GM10266 (cell line): ENCODE results near the gene DNAJB9.
A peak's percentile ranks its signal among the peaks of the same experiment; 100 is the strongest.

ENCODE experiments used
- DNase-seq: peaks from one replicate; pipeline ENCODE4 v3.0.0; 2012; ENCODE audit errors: extremely low spot score
- TF ChIP-seq, protein P1 (sequence below): IDR thresholded peaks from 2 replicates; pipeline ENCODE4 v1.5.1; 2012; ENCODE audit warnings: mild to moderate bottlenecking, low read depth; ENCODE audit not compliant: control insufficient read depth, insufficient read depth; ENCODE audit errors: missing control alignments

The DNAJB9 gene

DNA sequence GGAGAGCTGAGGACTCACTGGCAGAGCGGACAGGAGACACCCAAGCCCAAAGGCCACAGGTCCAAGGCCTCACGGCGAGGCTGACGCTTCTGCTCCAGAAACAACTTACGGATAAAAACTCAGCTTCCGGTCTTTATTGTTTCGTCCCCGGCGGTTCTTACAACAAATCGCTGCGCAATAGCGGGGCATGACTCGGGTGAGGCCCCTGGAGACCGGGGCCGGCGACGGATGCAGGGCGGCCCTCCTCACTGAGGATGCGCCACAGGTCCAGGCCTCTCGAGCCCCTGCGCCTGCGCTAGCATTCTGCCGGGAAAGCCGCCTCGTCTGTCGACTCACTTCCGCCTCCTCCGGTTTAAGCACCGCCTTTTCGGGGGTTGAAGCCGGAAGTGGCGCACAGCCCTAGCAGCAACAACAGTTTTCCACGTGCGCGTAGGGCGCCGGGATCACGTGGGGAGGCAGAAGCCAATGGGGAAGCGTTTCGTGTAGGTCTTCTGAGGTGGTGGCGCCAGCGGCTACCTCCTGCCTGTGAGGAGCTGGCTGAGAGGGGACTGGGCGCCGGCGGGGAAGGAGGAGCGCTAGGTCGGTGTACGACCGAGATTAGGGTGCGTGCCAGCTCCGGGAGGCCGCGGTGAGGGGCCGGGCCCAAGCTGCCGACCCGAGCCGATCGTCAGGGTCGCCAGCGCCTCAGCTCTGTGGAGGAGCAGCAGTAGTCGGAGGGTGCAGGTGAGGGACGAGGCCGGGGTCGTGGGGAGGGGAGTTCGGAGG lies at the start of gene DNAJB9, which contains the start of gene THAP5:
DNAJB9 (plus strand) TSS at position 494 of the 765 bp plus-strand sequence. CDS start 1,853 bp downstream, outside the sequence.
THAP5 (minus strand) TSS at position 326 of the 765 bp plus-strand sequence; CDS start at position 189, 137 bp downstream.
- DNase-seq, result peak; percentile 91
- TF ChIP-seq, protein P1, sequence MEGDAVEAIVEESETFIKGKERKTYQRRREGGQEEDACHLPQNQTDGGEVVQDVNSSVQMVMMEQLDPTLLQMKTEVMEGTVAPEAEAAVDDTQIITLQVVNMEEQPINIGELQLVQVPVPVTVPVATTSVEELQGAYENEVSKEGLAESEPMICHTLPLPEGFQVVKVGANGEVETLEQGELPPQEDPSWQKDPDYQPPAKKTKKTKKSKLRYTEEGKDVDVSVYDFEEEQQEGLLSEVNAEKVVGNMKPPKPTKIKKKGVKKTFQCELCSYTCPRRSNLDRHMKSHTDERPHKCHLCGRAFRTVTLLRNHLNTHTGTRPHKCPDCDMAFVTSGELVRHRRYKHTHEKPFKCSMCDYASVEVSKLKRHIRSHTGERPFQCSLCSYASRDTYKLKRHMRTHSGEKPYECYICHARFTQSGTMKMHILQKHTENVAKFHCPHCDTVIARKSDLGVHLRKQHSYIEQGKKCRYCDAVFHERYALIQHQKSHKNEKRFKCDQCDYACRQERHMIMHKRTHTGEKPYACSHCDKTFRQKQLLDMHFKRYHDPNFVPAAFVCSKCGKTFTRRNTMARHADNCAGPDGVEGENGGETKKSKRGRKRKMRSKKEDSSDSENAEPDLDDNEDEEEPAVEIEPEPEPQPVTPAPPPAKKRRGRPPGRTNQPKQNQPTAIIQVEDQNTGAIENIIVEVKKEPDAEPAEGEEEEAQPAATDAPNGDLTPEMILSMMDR, result no peak

- TF ChIP-seq, protein P1, result no peak
- DNase-seq, result no peak
Measured at GRCh38 chr7:108522780-108523179, 46.9 kb upstream of the DNAJB9 start.

GRCh38 chr7:108525327-108525984 lies 44.2 kb upstream of the DNAJB9 start:
- TF ChIP-seq, protein P1, result no peak
- peak; percentile 68 for DNase-seq

DNA sequence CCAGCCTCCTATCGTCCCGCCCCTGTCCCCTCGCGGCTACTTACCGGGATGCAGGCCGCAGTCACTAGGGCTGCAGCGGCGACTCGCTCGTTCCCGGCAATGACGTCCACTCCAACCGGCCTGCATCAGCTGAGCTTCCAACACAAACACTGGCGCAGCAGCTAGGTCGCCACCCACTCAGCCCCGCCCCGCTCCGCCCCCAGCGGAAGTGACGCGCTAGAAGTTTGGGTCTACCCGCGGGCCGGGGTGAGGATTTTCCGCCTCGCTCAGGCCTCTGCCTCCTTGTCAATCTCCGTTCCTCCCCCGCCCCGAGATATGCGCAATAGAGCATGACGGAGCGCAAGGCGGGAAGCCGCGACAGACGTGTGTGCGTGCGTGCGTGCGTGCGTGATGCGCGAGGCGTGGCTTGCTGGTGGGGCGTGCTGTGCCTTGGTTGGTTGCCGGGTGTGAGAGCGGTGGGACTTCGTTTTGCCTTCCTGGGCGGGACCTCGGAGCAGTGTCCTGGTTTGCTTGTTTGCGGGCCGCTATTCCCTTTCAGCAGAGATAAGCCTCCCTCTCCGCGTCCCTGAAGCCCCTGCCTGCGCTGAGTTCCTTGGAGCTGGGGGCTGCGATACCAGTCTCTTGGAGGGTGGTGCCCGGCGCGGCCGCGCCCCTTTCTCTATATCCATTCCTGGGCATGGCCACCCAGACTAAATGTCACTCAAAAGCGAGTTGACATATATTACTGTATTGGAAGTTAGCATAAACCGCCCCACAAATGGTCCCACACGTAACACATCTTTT lies 43.5 kb upstream of the DNAJB9 start, which contains the start of gene PNPLA8:
PNPLA8 (minus strand) TSS at position 151 of the 783 bp plus-strand sequence. CDS start 10,644 bp downstream, outside the sequence.
- peak; percentile 90 for DNase-seq

DNA sequence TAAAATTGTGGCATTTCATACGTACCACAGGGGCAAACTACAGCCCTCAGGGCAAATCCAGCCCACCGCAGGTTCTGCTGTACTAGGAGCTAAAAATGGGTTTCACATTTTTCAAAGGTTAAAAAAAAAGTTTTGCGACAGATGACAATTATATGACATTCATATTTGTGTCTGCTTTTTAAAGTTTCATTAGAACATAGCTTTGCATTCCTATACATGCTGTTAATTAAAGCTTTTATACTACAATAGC lies 43.0 kb upstream of the DNAJB9 start:
- TF ChIP-seq, protein P1, result no peak
- no peak for DNase-seq

More for the DNA sequence above, 43.5 kb upstream of the DNAJB9 start, which contains the start of gene PNPLA8:
- TF ChIP-seq, protein P1, result no peak

GRCh38 chr7:108528183-108528712 lies 41.4 kb upstream of the DNAJB9 start:
- TF ChIP-seq, protein P1, result no peak
- no peak for DNase-seq

GRCh38 chr7:108529341-108529740 lies 40.3 kb upstream of the DNAJB9 start:
- TF ChIP-seq, protein P1, result no peak
- DNase-seq, result no peak
